GM21786 (cell line): ENCODE data around the gene KIF13A.
A peak's percentile ranks its signal among the peaks of the same experiment; 100 is the strongest.
"Not testable (repeated sequence)": the region's sequence is repeated elsewhere in the genome, so short reads cannot be mapped to it uniquely, and the experiment has no call there.

Source experiments
- ATAC-seq: cut with Tn5 transposase; IDR thresholded peaks from one replicate; pipeline ENCODE4 v1.9.1; 2021; ENCODE audit not compliant: unreplicated experiment

Gene KIF13A

GRCh38 chr6:17987447-17987696 is at the start of gene KIF13A:
TSS of gene KIF13A (minus strand) at chr6:17987635. CDS start at chr6:17987463, 172 bp downstream.
- ATAC-seq, result peak; percentile 11

- no peak for ATAC-seq
These were observed 49.3 kb upstream of the KIF13A start for GRCh38 chr6:18036781-18037180.

GRCh38 chr6:18035330-18035854 is 48.0 kb upstream of the KIF13A start:
- ATAC-seq, result no peak

- no peak for ATAC-seq
These were observed 47.4 kb upstream of the KIF13A start for GRCh38 chr6:18034798-18035202.

- no peak for ATAC-seq
These were observed 44.3 kb upstream of the KIF13A start for GRCh38 chr6:18031680-18032256.

- no peak for ATAC-seq
These were observed 43.8 kb upstream of the KIF13A start for GRCh38 chr6:18031189-18031588.

GRCh38 chr6:18028332-18028731 is 40.9 kb upstream of the KIF13A start:
- ATAC-seq, result no peak

GRCh38 chr6:18025596-18025995 is 38.2 kb upstream of the KIF13A start:
- no peak for ATAC-seq

GRCh38 chr6:18024876-18025275 is 37.4 kb upstream of the KIF13A start:
- no peak for ATAC-seq

- no peak for ATAC-seq
These were observed 36.5 kb upstream of the KIF13A start for GRCh38 chr6:18023891-18024290.

- ATAC-seq, result no peak
These were observed 35.2 kb upstream of the KIF13A start for GRCh38 chr6:18022398-18023231.

- no peak for ATAC-seq
These were observed 33.9 kb upstream of the KIF13A start for GRCh38 chr6:18021166-18021850.

GRCh38 chr6:18020545-18020944 is 33.1 kb upstream of the KIF13A start:
- ATAC-seq, result not testable (repeated sequence)

GRCh38 chr6:18019539-18020534 is 32.4 kb upstream of the KIF13A start:
- ATAC-seq, result no peak

- ATAC-seq, result not testable (repeated sequence)
These were observed 31.7 kb upstream of the KIF13A start for GRCh38 chr6:18019133-18019532.

- no peak for ATAC-seq
These were observed 29.3 kb upstream of the KIF13A start for GRCh38 chr6:18016698-18017097.

GRCh38 chr6:18016133-18016532 is 28.7 kb upstream of the KIF13A start:
- no peak for ATAC-seq

GRCh38 chr6:18011287-18011686 is 23.9 kb upstream of the KIF13A start:
- no peak for ATAC-seq

GRCh38 chr6:18010540-18010939 is 23.1 kb upstream of the KIF13A start:
- ATAC-seq, result not testable (repeated sequence)

- no peak for ATAC-seq
These were observed 17.0 kb upstream of the KIF13A start for GRCh38 chr6:18004256-18004985.
